ENCODE results near the gene ETS1. TPM values are rescaled to one million over a fixed set of nuclear protein-coding genes. Genes with fewer than 3 reads are reported as not detected.

Gene ETS1
- total RNA-seq, 1 donor from 2014 or later = 62.7 TPM

DNA sequence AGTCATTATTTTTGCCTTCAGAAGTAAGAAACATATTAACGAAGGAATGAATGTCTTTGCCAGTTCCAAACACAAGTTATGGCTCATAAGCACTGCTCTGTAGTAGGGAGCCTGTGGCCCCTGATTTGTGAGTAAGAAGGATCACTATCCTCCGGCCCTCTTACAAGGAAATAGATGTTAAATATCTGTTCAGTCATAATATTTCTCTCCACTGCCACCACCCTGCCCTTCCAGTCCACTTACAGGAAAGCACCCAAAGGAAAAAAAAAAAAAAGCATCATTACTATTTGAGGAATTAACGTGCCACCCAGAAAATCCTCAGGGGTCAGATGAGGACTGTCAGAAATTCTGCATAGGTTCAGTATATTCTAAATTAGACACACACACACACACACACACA, 123.4 kb downstream of the ETS1 start:
- Histone ChIP-seq H3K27me3 (ENCODE audit: control insufficient read depth, insufficient read depth, low read length) (no peaks in the 10 kb centered on the region), H3K4me3 (ENCODE audit: low read depth, low read length) (no peak overlapping the region), H3K36me3 (ENCODE audit: control insufficient read depth, insufficient read depth, low read length) (peaks cover 22% of the 10 kb centered on the region)
- no peak for DNase-seq (ENCODE audit: low read depth)
- FAIRE-seq = no peak
- TF ChIP-seq CTCF (IDR thresholded peaks at IDR 0.05; ENCODE audit: insufficient read depth, low read length, severe bottlenecking) = no peak

GRCh38 chr11:128463371-128463829, 124.0 kb downstream of the ETS1 start:
- DNase-seq (ENCODE audit: low read depth) (peak; percentile 34), FAIRE-seq (peak; percentile 52)
- H3K4me3 ChIP-seq (ENCODE audit: low read depth, low read length) = no peak overlapping the region
- TF ChIP-seq CTCF (IDR thresholded peaks at IDR 0.05; ENCODE audit: insufficient read depth, low read length, severe bottlenecking) = no peak
- H3K27me3 ChIP-seq (ENCODE audit: control insufficient read depth, insufficient read depth, low read length) = no peaks in the 10 kb centered on the region
- H3K36me3 ChIP-seq (ENCODE audit: control insufficient read depth, insufficient read depth, low read length) = peaks cover 20% of the 10 kb centered on the region

GRCh38 chr11:128462922-128463321, 124.4 kb downstream of the ETS1 start:
- Histone ChIP-seq H3K36me3 (ENCODE audit: control insufficient read depth, insufficient read depth, low read length) (peaks cover 18% of the 10 kb centered on the region), H3K27me3 (ENCODE audit: control insufficient read depth, insufficient read depth, low read length) (no peaks in the 10 kb centered on the region), H3K4me3 (ENCODE audit: low read depth, low read length) (no peak overlapping the region)
- DNase-seq (ENCODE audit: low read depth) (no peak), FAIRE-seq (no peak)
- no peak for TF ChIP-seq CTCF (IDR thresholded peaks at IDR 0.05; ENCODE audit: insufficient read depth, low read length, severe bottlenecking)

GRCh38 chr11:128462189-128462588, 125.2 kb downstream of the ETS1 start:
- no peaks in the 10 kb centered on the region for H3K27me3 ChIP-seq (ENCODE audit: control insufficient read depth, insufficient read depth, low read length)
- DNase-seq (ENCODE audit: low read depth) = no peak
- no peak for FAIRE-seq
- TF ChIP-seq CTCF (IDR thresholded peaks at IDR 0.05; ENCODE audit: insufficient read depth, low read length, severe bottlenecking) = no peak
- peaks cover 18% of the 10 kb centered on the region for H3K36me3 ChIP-seq (ENCODE audit: control insufficient read depth, insufficient read depth, low read length)
- H3K4me3 ChIP-seq (ENCODE audit: low read depth, low read length) = no peak overlapping the region

DNA sequence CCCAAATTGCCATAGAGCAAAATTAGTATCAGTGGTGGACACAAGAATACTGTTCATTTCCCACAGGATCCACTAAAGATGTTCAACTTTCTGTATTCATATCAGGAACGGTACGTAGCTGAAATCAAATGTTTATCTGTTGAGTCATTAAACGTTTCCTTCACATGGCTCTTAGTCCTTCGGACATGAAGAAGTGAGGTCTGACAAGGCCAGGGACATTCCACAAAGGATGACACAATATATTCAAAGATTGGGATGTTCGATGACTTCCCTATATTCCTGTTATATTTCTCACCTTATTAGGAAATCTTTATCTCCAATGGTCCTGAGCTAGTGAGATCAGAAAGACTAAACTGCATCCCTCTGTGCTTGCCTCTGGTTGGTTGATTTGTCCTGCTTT, 129.0 kb downstream of the ETS1 start:
- H3K36me3 ChIP-seq (ENCODE audit: control insufficient read depth, insufficient read depth, low read length) = peaks cover 11% of the 10 kb centered on the region
- TF ChIP-seq CTCF (IDR thresholded peaks at IDR 0.05; ENCODE audit: insufficient read depth, low read length, severe bottlenecking) = no peak
- DNase-seq (ENCODE audit: low read depth) (peak; percentile 73), FAIRE-seq (no peak)
- no peaks in the 10 kb centered on the region for H3K27me3 ChIP-seq (ENCODE audit: control insufficient read depth, insufficient read depth, low read length)
- no peak overlapping the region for H3K4me3 ChIP-seq (ENCODE audit: low read depth, low read length)

GRCh38 chr11:128457874-128458273, 129.5 kb downstream of the ETS1 start:
- peaks cover 8% of the 10 kb centered on the region for H3K36me3 ChIP-seq (ENCODE audit: control insufficient read depth, insufficient read depth, low read length)
- H3K4me3 ChIP-seq (ENCODE audit: low read depth, low read length) = no peak overlapping the region
- no peaks in the 10 kb centered on the region for H3K27me3 ChIP-seq (ENCODE audit: control insufficient read depth, insufficient read depth, low read length)
- TF ChIP-seq CTCF (IDR thresholded peaks at IDR 0.05; ENCODE audit: insufficient read depth, low read length, severe bottlenecking) = no peak
- FAIRE-seq (no peak), DNase-seq (ENCODE audit: low read depth) (no peak)

All from bronchial epithelial cell (primary cell).